ENCODE data around the gene KLHL40. TPM values are rescaled to one million over a fixed set of nuclear protein-coding genes. Genes with fewer than 3 reads are reported as not detected.

Gene KLHL40
- total RNA-seq, 1 experiment from 2014 or later = not detected

- Mint-ChIP-seq H3K4me3 (ENCODE audit: low read depth, unreplicated experiment) (no peak overlapping the region), H3K36me3 (ENCODE audit: insufficient read depth, unreplicated experiment) (no peaks in the 10 kb centered on the region), H3K4me1 (ENCODE audit: low read depth, unreplicated experiment) (no peaks in the 10 kb centered on the region), H3K27ac (ENCODE audit: unreplicated experiment) (no peak overlapping the region), H3K27me3 (ENCODE audit: unreplicated experiment) (peaks cover 38% of the 10 kb centered on the region), H3K9me3 (ENCODE audit: low read depth, unreplicated experiment) (no peaks in the 10 kb centered on the region)
- DNase-seq = no peak
- intact Hi-C loops (cut with micrococcal nuclease; ENCODE audit: unreplicated experiment) = no loop called here
- CTCF ChIA-PET = interaction anchor here (0.6 kb wide), 1 partner anchor 189 kb away, joined by 4 read pairs; no protein-coding TSS in a partner anchor
- TF ChIP-seq, protein P1, sequence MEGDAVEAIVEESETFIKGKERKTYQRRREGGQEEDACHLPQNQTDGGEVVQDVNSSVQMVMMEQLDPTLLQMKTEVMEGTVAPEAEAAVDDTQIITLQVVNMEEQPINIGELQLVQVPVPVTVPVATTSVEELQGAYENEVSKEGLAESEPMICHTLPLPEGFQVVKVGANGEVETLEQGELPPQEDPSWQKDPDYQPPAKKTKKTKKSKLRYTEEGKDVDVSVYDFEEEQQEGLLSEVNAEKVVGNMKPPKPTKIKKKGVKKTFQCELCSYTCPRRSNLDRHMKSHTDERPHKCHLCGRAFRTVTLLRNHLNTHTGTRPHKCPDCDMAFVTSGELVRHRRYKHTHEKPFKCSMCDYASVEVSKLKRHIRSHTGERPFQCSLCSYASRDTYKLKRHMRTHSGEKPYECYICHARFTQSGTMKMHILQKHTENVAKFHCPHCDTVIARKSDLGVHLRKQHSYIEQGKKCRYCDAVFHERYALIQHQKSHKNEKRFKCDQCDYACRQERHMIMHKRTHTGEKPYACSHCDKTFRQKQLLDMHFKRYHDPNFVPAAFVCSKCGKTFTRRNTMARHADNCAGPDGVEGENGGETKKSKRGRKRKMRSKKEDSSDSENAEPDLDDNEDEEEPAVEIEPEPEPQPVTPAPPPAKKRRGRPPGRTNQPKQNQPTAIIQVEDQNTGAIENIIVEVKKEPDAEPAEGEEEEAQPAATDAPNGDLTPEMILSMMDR (IDR thresholded peaks at IDR 0.05; ENCODE audit: unreplicated experiment) = no peak
- BruUV-seq (replicated peaks) = no TSS peak
These were observed 18.2 kb upstream of the KLHL40 start for GRCh38 chr3:42667096-42667522.

DNA sequence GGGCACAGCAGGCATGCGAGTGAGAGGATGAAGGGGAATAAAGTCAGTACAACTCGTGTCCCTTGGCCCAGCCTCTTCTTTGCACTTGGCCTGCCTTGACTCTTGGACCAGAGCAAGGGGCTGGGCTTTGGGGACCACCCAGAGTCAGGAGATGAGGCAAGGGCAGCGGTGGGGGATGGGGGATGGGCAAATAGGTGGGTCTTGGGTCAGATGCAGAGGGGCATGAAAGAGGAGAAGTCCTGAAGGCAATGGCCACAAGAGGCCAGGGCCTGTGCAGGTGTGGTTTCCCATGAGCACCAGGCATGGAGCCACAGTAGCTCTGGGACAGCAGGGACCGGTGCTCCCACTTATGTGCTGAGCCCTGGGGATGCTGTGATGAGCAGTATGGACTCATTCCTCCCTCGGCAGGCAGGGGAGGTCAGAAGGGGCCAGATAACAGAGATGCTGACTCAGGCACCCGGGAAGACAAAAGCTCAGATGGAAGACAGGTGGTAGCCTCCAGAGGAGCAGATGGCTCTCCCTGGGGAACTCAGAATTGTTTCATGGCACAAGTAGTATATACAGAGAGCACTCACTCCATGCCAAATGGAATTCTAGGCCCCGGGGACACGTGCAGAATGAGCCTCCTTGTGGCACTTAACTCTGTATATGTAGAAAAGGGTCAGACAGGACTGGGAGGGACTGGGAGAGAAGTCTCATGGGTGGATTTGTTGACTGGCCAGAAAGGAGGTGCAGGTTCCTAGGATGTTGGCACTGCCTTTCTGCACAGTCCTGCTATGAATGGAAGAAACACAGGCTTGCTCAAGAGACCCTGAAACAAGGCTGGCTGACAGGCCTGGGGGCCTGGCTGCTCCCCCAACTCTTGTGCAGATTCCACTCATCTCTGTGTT is 17.6 kb upstream of the KLHL40 start:
- H3K27ac Mint-ChIP-seq (ENCODE audit: unreplicated experiment) = no peak overlapping the region

DNA sequence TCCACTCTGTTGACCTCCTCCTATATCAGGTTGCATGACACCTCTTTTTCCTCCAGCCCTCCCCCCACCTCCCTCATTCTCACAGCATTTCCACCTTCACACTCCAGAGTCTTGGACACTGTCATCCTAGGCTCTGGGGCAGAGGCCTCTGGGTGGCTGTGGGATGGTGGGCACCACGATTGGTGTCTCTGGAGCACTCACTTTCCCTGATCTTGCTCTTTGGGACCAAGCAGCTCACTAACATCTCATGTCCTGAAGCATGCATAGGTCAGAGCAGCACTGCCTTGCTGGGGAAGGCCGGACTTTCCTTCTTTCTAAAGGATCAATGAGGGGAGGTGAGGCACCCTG is 16.9 kb upstream of the KLHL40 start:
- CTCF ChIA-PET = no interaction called here
- Mint-ChIP-seq H3K36me3 (ENCODE audit: insufficient read depth, unreplicated experiment) (no peaks in the 10 kb centered on the region), H3K4me3 (ENCODE audit: low read depth, unreplicated experiment) (no peak overlapping the region), H3K27me3 (ENCODE audit: unreplicated experiment) (peaks cover 51% of the 10 kb centered on the region), H3K4me1 (ENCODE audit: low read depth, unreplicated experiment) (no peaks in the 10 kb centered on the region), H3K27ac (ENCODE audit: unreplicated experiment) (no peak overlapping the region), H3K9me3 (ENCODE audit: low read depth, unreplicated experiment) (no peaks in the 10 kb centered on the region)
- TF ChIP-seq, protein P1 (IDR thresholded peaks at IDR 0.05; ENCODE audit: unreplicated experiment) = no peak
- intact Hi-C loops (cut with micrococcal nuclease; ENCODE audit: unreplicated experiment) = no loop called here
- no peak for DNase-seq
- BruUV-seq (replicated peaks) = no TSS peak

More for the DNA sequence above, 17.6 kb upstream of the KLHL40 start:
- BruUV-seq (replicated peaks) = no TSS peak
- intact Hi-C loops (cut with micrococcal nuclease; ENCODE audit: unreplicated experiment) = no loop called here
- Mint-ChIP-seq H3K36me3 (ENCODE audit: insufficient read depth, unreplicated experiment) (no peaks in the 10 kb centered on the region), H3K4me1 (ENCODE audit: low read depth, unreplicated experiment) (no peaks in the 10 kb centered on the region), H3K27me3 (ENCODE audit: unreplicated experiment) (peaks cover 45% of the 10 kb centered on the region), H3K4me3 (ENCODE audit: low read depth, unreplicated experiment) (no peak overlapping the region), H3K9me3 (ENCODE audit: low read depth, unreplicated experiment) (no peaks in the 10 kb centered on the region)
- CTCF ChIA-PET = interaction anchor here (0.6 kb wide), 1 partner anchor 189 kb away, joined by 4 read pairs; no protein-coding TSS in a partner anchor
- TF ChIP-seq, protein P1 (IDR thresholded peaks at IDR 0.05; ENCODE audit: unreplicated experiment) = no peak
- DNase-seq = no peak

DNA sequence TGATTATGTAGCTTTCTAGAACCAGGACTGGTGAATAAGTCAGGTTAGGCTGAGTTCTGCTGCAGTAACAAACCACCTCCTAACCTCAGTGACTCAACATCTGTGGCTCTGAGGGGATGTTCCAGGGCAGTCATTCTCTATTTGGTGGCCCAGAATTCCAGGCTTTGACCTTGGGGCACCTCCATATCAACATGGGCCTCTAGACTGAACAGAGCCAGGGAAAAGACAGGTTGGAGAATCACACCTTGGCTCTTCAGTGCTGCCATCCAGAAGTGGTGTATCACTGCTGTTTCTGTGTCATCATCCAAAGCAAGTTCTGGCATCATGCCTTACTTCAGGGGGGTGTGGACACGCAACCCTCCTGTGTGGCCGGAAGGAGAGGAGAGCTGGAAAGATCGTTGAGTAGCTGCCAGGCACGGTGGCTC is 16.5 kb upstream of the KLHL40 start:
- CTCF ChIA-PET = no interaction called here
- Mint-ChIP-seq H3K27me3 (ENCODE audit: unreplicated experiment) (peaks cover 55% of the 10 kb centered on the region), H3K9me3 (ENCODE audit: low read depth, unreplicated experiment) (no peaks in the 10 kb centered on the region), H3K36me3 (ENCODE audit: insufficient read depth, unreplicated experiment) (no peaks in the 10 kb centered on the region), H3K27ac (ENCODE audit: unreplicated experiment) (no peak overlapping the region), H3K4me1 (ENCODE audit: low read depth, unreplicated experiment) (no peaks in the 10 kb centered on the region), H3K4me3 (ENCODE audit: low read depth, unreplicated experiment) (no peak overlapping the region)
- TF ChIP-seq, protein P1 (IDR thresholded peaks at IDR 0.05; ENCODE audit: unreplicated experiment) = no peak
- no TSS peak for BruUV-seq (replicated peaks)
- no peak for DNase-seq
- intact Hi-C loops (cut with micrococcal nuclease; ENCODE audit: unreplicated experiment) = no loop called here
